Caco-2 (cell line): ENCODE data around the gene FAM117B. TPM values are rescaled to one million over a fixed set of nuclear protein-coding genes. Genes with fewer than 3 reads are reported as not detected.

ENCODE experiments used
- BruUV-seq: library from RNA; stranded (reverse); fragments of 400-500 nt; replicated peaks from 2 replicates; lab custom pipeline; 2021; lab: Mats Ljungman, UMichigan
- CTCF ChIA-PET: fragments of 300-600 bp; sonication (Branson Sonifier 250); formaldehyde crosslinking; loops from one replicate; lab custom pipeline; 2022; ENCODE audit warnings: antibody characterized with exemption; lab: Charles Lee
- POLR2A ChIA-PET: fragments of 300-600 bp; sonication (Branson Sonifier 250); formaldehyde crosslinking; loops from one replicate; lab custom pipeline; 2022; ENCODE audit warnings: antibody characterized with exemption; lab: Charles Lee
- DNase-seq, 2 experiments: peaks; one replicate each; pipeline versions ENCODE4 v3.0.0 to v3.0.0-alpha.2; 2020 to 2022
- H3K27me3 ChIP-seq: replicated peaks from 2 replicates; pipeline ENCODE4 v1.6.0; 2011; ENCODE audit warnings: low read length; ENCODE audit not compliant: control insufficient read depth, insufficient read depth
- H3K36me3 ChIP-seq: 2 replicates; pipeline ENCODE4 v1.5.1; 2011; ENCODE audit warnings: low read length; ENCODE audit not compliant: control insufficient read depth, insufficient read depth
- H3K4me1 ChIP-seq: fragments of 250-450 bp; sonication (Bioruptor Pico); 2 replicates; pipeline ENCODE4 v1.5.1; 2020; ENCODE audit warnings: mild to moderate bottlenecking
- H3K4me3 ChIP-seq: 2 replicates; pipeline ENCODE4 v1.5.1; 2011; ENCODE audit warnings: low read depth, mild to moderate bottlenecking, control low read depth, low read length
- H3K9me3 ChIP-seq: fragments of 250-450 bp; sonication (Bioruptor Pico); 2 replicates; pipeline ENCODE4 v1.5.1; 2020; ENCODE audit warnings: mild to moderate bottlenecking, moderate library complexity
- H3K27ac Mint-ChIP-seq: one replicate; pipeline ENCODE4 v1.8.0; 2022; ENCODE audit warnings: mixed read lengths; ENCODE audit not compliant: unreplicated experiment
- H3K27me3 Mint-ChIP-seq: one replicate; pipeline ENCODE4 v1.8.0; 2022; ENCODE audit warnings: mixed read lengths; ENCODE audit not compliant: insufficient read depth, unreplicated experiment
- H3K36me3 Mint-ChIP-seq: one replicate; pipeline ENCODE4 v1.8.0; 2022; ENCODE audit warnings: mild to moderate bottlenecking, mixed read lengths; ENCODE audit not compliant: insufficient read depth, unreplicated experiment
- H3K4me1 Mint-ChIP-seq: one replicate; pipeline ENCODE4 v1.8.0; 2022; ENCODE audit warnings: low read depth, mixed read lengths; ENCODE audit not compliant: unreplicated experiment
- H3K4me3 Mint-ChIP-seq: one replicate; pipeline ENCODE4 v1.8.0; 2022; ENCODE audit warnings: mild to moderate bottlenecking, moderate library complexity, mixed read lengths; ENCODE audit not compliant: unreplicated experiment
- H3K9me3 Mint-ChIP-seq: one replicate; pipeline ENCODE4 v1.8.0; 2022; ENCODE audit warnings: mixed read lengths; ENCODE audit not compliant: unreplicated experiment
- intact Hi-C: fragments of 100-400 bp; cut with micrococcal nuclease; formaldehyde crosslinking; loops from one replicate; pipeline ENCODE4 v1.10.0; 2022; ENCODE audit not compliant: unreplicated experiment
- total RNA-seq: library from RNA; stranded (reverse); gene quantifications from 2 replicates; pipeline ENCODE4 v1.2.3, GENCODE V29; 2022
- TF ChIP-seq, protein P1 (sequence below), 2 experiments: fragments of 200-600 bp in 1 of 2; IDR thresholded peaks; 1 replicate in 1 of 2; 2 replicates in 1 of 2; pipeline versions ENCODE4 v1.5.1 to v1.8.0; 2011 to 2022; ENCODE audit warnings: antibody characterized with exemption in 1 of 2, control low read depth in 1 of 2, inconsistent platforms in 1 of 2, low read depth in 1 of 2, low read length in 1 of 2, mild to moderate bottlenecking in 1 of 2, moderate library complexity in 1 of 2; ENCODE audit not compliant: insufficient read depth in 1 of 2, severe bottlenecking in 1 of 2, unreplicated experiment in 1 of 2

The FAM117B gene
- total RNA-seq, 1 experiment from 2014 or later = 9.8 TPM

DNA sequence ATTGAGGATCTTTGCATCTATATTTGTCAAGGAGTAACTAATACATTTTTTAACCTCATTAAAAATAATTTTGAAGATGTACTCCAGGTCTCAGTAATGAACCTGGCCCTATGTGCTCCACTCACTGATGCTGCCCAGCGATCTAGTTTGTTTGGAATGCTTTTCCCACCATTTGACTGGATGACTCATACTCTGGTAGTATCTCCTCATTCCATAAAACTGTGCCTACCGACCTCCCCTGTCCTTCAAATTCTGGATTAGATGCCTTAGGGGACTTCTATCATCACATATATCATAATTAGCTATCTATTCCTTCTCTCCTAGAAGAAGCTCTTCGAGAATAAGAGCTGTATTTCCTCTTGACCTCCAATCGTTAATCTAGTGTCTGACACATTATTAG is 83.8 kb downstream of the FAM117B start:
- BruUV-seq = no TSS peak
- no peaks in the 10 kb centered on the region for H3K27me3 ChIP-seq
- DNase-seq = no peak
- H3K36me3 ChIP-seq = no peaks in the 10 kb centered on the region
- Mint-ChIP-seq H3K9me3 (peaks cover 18% of the 10 kb centered on the region), H3K27me3 (no peaks in the 10 kb centered on the region), H3K27ac (no peak overlapping the region), H3K4me1 (peaks cover 7% of the 10 kb centered on the region), H3K4me3 (no peak overlapping the region), H3K36me3 (peaks cover 7% of the 10 kb centered on the region)
- H3K4me1 ChIP-seq = peaks cover 4% of the 10 kb centered on the region; the same call in 1 of the 2 replicates
- H3K4me3 ChIP-seq = no peak overlapping the region
- TF ChIP-seq, protein P1, sequence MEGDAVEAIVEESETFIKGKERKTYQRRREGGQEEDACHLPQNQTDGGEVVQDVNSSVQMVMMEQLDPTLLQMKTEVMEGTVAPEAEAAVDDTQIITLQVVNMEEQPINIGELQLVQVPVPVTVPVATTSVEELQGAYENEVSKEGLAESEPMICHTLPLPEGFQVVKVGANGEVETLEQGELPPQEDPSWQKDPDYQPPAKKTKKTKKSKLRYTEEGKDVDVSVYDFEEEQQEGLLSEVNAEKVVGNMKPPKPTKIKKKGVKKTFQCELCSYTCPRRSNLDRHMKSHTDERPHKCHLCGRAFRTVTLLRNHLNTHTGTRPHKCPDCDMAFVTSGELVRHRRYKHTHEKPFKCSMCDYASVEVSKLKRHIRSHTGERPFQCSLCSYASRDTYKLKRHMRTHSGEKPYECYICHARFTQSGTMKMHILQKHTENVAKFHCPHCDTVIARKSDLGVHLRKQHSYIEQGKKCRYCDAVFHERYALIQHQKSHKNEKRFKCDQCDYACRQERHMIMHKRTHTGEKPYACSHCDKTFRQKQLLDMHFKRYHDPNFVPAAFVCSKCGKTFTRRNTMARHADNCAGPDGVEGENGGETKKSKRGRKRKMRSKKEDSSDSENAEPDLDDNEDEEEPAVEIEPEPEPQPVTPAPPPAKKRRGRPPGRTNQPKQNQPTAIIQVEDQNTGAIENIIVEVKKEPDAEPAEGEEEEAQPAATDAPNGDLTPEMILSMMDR (IDR thresholded peaks at IDR 0.05; ENCODE audit: insufficient read depth in 1 of 2, low read depth in 1 of 2, low read length in 1 of 2, severe bottlenecking in 1 of 2, unreplicated experiment in 1 of 2) = no peak
- CTCF ChIA-PET = no interaction called here
- H3K9me3 ChIP-seq = peaks cover 7% of the 10 kb centered on the region
- POLR2A ChIA-PET = no interaction called here
- intact Hi-C loops = no loop called here

DNA sequence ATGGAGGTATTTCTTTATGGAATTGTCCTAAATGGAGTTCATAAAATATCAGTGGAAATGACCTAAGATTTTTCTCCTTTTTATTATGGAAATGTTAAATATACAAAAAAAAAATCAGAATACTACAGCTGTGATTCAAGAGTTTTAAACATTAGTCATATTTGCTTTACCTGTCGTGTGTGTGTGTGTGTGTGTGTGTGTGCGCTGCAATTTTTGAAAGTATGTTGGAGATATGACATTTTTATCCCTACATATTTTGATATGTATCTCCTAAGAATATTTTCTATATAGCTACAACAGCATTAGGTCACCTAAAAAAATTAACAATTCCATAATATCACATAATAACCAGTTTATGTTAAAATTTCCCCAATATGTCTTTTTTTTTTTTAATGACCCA is 85.5 kb downstream of the FAM117B start:
- Mint-ChIP-seq H3K27me3 (no peaks in the 10 kb centered on the region), H3K36me3 (peaks cover 7% of the 10 kb centered on the region), H3K4me3 (no peak overlapping the region), H3K4me1 (peaks cover 7% of the 10 kb centered on the region), H3K9me3 (peaks cover 16% of the 10 kb centered on the region), H3K27ac (no peak overlapping the region)
- no peaks in the 10 kb centered on the region for H3K27me3 ChIP-seq
- ChIA-PET POLR2A (no interaction called here), CTCF (no interaction called here)
- BruUV-seq = no TSS peak
- intact Hi-C loops = no loop called here
- peaks cover 4% of the 10 kb centered on the region; the same call in 1 of the 2 replicates for H3K4me1 ChIP-seq
- H3K9me3 ChIP-seq = peaks cover 7% of the 10 kb centered on the region
- H3K36me3 ChIP-seq = no peaks in the 10 kb centered on the region
- no peak for DNase-seq
- H3K4me3 ChIP-seq = no peak overlapping the region
- TF ChIP-seq, protein P1 (IDR thresholded peaks at IDR 0.05; ENCODE audit: insufficient read depth in 1 of 2, low read depth in 1 of 2, low read length in 1 of 2, severe bottlenecking in 1 of 2, unreplicated experiment in 1 of 2) = no peak

DNA sequence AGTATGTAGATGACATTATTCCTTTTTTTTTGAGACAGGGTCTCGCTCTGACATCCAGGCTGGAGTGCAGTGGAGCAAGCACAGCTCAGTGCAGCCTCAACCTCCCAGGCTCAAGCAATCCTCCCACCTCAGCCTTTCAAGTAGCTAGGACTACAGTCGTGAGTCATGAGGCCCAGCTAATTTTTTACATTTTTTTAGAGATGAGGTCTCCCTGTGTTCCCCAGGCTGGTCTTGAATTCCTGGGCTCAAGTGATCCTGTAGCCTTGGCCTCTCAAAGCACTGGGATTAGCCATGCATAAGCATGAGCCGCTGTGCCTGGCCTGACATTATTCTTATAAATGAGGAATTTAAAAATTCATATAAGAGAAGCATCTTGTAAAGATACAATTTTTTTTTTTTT is 86.9 kb downstream of the FAM117B start:
- ChIA-PET CTCF (no interaction called here), POLR2A (no interaction called here)
- Mint-ChIP-seq H3K9me3 (peaks cover 5% of the 10 kb centered on the region), H3K27ac (no peak overlapping the region), H3K4me1 (peaks cover 7% of the 10 kb centered on the region), H3K27me3 (no peaks in the 10 kb centered on the region), H3K4me3 (no peak overlapping the region), H3K36me3 (peaks cover under 1% of the 10 kb centered on the region)
- TF ChIP-seq, protein P1 (IDR thresholded peaks at IDR 0.05; ENCODE audit: insufficient read depth in 1 of 2, low read depth in 1 of 2, low read length in 1 of 2, severe bottlenecking in 1 of 2, unreplicated experiment in 1 of 2) = no peak
- Histone ChIP-seq H3K4me3 (no peak overlapping the region), H3K4me1 (peaks cover 4% of the 10 kb centered on the region; the same call in 1 of the 2 replicates), H3K36me3 (no peaks in the 10 kb centered on the region), H3K27me3 (no peaks in the 10 kb centered on the region), H3K9me3 (no peaks in the 10 kb centered on the region; the same call in 1 of the 2 replicates)
- DNase-seq = no peak
- BruUV-seq = no TSS peak
- intact Hi-C loops = no loop called here
